ENCODE measurements around the gene EPHA4.

EPHA4 gene

GRCh38 chr2:221535824-221536223 lies 36.3 kb downstream of the EPHA4 start:
- TF ChIP-seq CTCF (conservative IDR thresholded peaks at IDR 0.05; ENCODE audit: low read depth, low read length): no peak
- H3K79me2 ChIP-seq (ENCODE audit: insufficient read depth, low read depth): no peaks in the 10 kb centered on the region
- H3K4me1 ChIP-seq (ENCODE audit: low read depth, poor library complexity, severe bottlenecking): no peaks in the 10 kb centered on the region
- H3K27ac ChIP-seq: no peak overlapping the region
- H3K27me3 ChIP-seq (ENCODE audit: insufficient read depth, low read depth): no peaks in the 10 kb centered on the region
- H3K9ac ChIP-seq: no peak overlapping the region
- no peak overlapping the region for H2AFZ ChIP-seq (ENCODE audit: low read depth)
- H4K20me1 ChIP-seq (ENCODE audit: insufficient read depth): no peaks in the 10 kb centered on the region
- H3K4me3 ChIP-seq (IDR thresholded peaks at IDR 0.05; ENCODE audit: insufficient read depth, low read depth, low read length): no peak overlapping the region
- no peak overlapping the region for H3K4me2 ChIP-seq
- no peaks in the 10 kb centered on the region for H3K36me3 ChIP-seq (ENCODE audit: insufficient read depth)

- Histone ChIP-seq H3K9ac (no peak overlapping the region), H2AFZ (ENCODE audit: low read depth) (no peak overlapping the region), H3K27me3 (ENCODE audit: insufficient read depth, low read depth) (no peaks in the 10 kb centered on the region), H3K4me3 (IDR thresholded peaks at IDR 0.05; ENCODE audit: insufficient read depth, low read depth, low read length) (no peak overlapping the region), H3K79me2 (ENCODE audit: insufficient read depth, low read depth) (no peaks in the 10 kb centered on the region), H3K4me1 (ENCODE audit: low read depth, poor library complexity, severe bottlenecking) (no peaks in the 10 kb centered on the region), H4K20me1 (ENCODE audit: insufficient read depth) (no peaks in the 10 kb centered on the region), H3K36me3 (ENCODE audit: insufficient read depth) (no peaks in the 10 kb centered on the region), H3K27ac (no peak overlapping the region), H3K4me2 (no peak overlapping the region)
- no peak for TF ChIP-seq CTCF (conservative IDR thresholded peaks at IDR 0.05; ENCODE audit: low read depth, low read length)
Measured at GRCh38 chr2:221533299-221533698, 38.8 kb downstream of the EPHA4 start.

GRCh38 chr2:221532641-221533040 lies 39.5 kb downstream of the EPHA4 start:
- Histone ChIP-seq H3K4me2 (no peak overlapping the region), H4K20me1 (ENCODE audit: insufficient read depth) (no peaks in the 10 kb centered on the region), H3K27me3 (ENCODE audit: insufficient read depth, low read depth) (no peaks in the 10 kb centered on the region), H3K9ac (no peak overlapping the region), H3K4me3 (IDR thresholded peaks at IDR 0.05; ENCODE audit: insufficient read depth, low read depth, low read length) (no peak overlapping the region), H3K79me2 (ENCODE audit: insufficient read depth, low read depth) (no peaks in the 10 kb centered on the region), H3K36me3 (ENCODE audit: insufficient read depth) (no peaks in the 10 kb centered on the region), H3K27ac (no peak overlapping the region), H2AFZ (ENCODE audit: low read depth) (no peak overlapping the region), H3K4me1 (ENCODE audit: low read depth, poor library complexity, severe bottlenecking) (no peaks in the 10 kb centered on the region)
- no peak for TF ChIP-seq CTCF (conservative IDR thresholded peaks at IDR 0.05; ENCODE audit: low read depth, low read length)

- no peaks in the 10 kb centered on the region for H3K79me2 ChIP-seq (ENCODE audit: insufficient read depth, low read depth)
- no peaks in the 10 kb centered on the region for H4K20me1 ChIP-seq (ENCODE audit: insufficient read depth)
- no peaks in the 10 kb centered on the region for H3K4me1 ChIP-seq (ENCODE audit: low read depth, poor library complexity, severe bottlenecking)
- H3K27ac ChIP-seq: no peak overlapping the region
- no peaks in the 10 kb centered on the region for H3K27me3 ChIP-seq (ENCODE audit: insufficient read depth, low read depth)
- no peaks in the 10 kb centered on the region for H3K36me3 ChIP-seq (ENCODE audit: insufficient read depth)
- H3K4me2 ChIP-seq: no peak overlapping the region
- H2AFZ ChIP-seq (ENCODE audit: low read depth): no peak overlapping the region
- no peak overlapping the region for H3K9ac ChIP-seq
- no peak for TF ChIP-seq CTCF (conservative IDR thresholded peaks at IDR 0.05; ENCODE audit: low read depth, low read length)
- no peak overlapping the region for H3K4me3 ChIP-seq (IDR thresholded peaks at IDR 0.05; ENCODE audit: insufficient read depth, low read depth, low read length)
Measured at GRCh38 chr2:221530653-221531037, 41.5 kb downstream of the EPHA4 start.

All from KMS-11 (cell line).